ENCODE results near the gene CAMKMT. TPM values are rescaled to one million over a fixed set of nuclear protein-coding genes. Genes with fewer than 3 reads are reported as not detected.

Gene CAMKMT
- total and polyA plus RNA-seq, 2 experiments from 2014 or later = 26.5 to 29.5 TPM

DNA sequence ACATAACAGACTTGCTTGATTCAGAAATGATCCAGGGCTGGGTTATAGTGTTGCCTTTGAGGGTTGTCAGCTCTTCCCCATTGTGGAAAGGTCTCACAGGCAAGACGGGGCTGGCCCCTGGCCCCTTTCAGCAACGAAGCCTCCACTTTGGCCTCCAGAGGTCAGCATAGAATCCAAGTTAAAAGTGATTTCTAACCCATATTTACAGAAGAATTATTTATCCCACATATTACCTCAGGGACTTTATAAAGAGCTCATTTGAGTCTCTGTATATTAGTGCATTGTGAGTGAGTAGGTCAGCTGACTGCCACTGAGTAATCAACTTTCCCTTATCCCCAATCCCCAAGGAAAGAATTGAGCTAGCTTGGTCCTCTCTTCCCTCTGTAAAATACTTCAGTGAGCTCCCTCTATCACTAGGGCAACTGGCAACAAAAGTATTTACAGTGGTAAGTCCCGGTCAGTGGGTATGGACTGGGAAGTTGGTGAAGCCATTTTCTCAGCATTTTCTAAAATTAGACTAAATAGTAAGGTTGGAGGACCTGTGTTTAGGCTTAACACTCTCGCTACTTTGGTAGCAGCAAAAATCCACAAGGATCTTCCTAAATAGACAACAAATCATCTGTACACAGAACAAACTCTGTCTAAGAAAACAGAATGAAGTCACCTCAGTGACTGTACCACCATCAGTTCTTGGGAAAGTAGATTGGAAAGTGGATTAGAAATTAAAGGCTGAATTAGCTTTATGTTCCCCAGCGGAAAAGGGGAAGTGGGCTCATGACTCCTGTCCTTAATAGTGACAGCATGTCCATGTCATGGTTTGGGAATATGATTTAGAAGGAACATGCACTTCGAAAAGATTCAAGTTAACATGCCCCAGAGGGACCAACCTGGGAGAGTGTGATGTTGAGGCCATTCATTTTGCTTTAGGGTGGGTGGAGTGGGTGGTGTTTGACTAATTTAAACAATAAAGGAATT, 408.8 kb downstream of the CAMKMT start:
- Histone ChIP-seq H3F3A (replicated peaks; ENCODE audit: low read depth) (no peaks in the 10 kb centered on the region), H3K27ac (ENCODE audit: low read depth) (no peak overlapping the region), H3K79me2 (replicated peaks; ENCODE audit: insufficient read depth) (no peaks in the 10 kb centered on the region), H3K4me3 (no peak overlapping the region), H3K27me3 (ENCODE audit: insufficient read depth) (peaks cover 39% of the 10 kb centered on the region), H3K4me2 (no peak overlapping the region), H3K9me2 (ENCODE audit: insufficient read depth) (no peaks in the 10 kb centered on the region), H3K4me1 (ENCODE audit: insufficient read depth) (peaks cover 56% of the 10 kb centered on the region), H3K36me3 (ENCODE audit: insufficient read depth) (no peaks in the 10 kb centered on the region), H2AFZ (no peak overlapping the region), H4K20me1 (replicated peaks; ENCODE audit: insufficient read depth) (no peaks in the 10 kb centered on the region)
- ATAC-seq = peak; percentile 36
- peak; percentile 51 for DNase-seq (ENCODE audit: low spot score)
- H3K27ac Mint-ChIP-seq = no peak overlapping the region
- no peak overlapping the region for H3K4me3 Mint-ChIP-seq
- H3K27me3 Mint-ChIP-seq (ENCODE audit: insufficient read depth, low read depth, poor library complexity) = peaks cover 25% of the 10 kb centered on the region
- TF ChIP-seq, protein P1, sequence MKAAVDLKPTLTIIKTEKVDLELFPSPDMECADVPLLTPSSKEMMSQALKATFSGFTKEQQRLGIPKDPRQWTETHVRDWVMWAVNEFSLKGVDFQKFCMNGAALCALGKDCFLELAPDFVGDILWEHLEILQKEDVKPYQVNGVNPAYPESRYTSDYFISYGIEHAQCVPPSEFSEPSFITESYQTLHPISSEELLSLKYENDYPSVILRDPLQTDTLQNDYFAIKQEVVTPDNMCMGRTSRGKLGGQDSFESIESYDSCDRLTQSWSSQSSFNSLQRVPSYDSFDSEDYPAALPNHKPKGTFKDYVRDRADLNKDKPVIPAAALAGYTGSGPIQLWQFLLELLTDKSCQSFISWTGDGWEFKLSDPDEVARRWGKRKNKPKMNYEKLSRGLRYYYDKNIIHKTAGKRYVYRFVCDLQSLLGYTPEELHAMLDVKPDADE (IDR thresholded peaks at IDR 0.05) = no peak
- TF ChIP-seq, protein P2, sequence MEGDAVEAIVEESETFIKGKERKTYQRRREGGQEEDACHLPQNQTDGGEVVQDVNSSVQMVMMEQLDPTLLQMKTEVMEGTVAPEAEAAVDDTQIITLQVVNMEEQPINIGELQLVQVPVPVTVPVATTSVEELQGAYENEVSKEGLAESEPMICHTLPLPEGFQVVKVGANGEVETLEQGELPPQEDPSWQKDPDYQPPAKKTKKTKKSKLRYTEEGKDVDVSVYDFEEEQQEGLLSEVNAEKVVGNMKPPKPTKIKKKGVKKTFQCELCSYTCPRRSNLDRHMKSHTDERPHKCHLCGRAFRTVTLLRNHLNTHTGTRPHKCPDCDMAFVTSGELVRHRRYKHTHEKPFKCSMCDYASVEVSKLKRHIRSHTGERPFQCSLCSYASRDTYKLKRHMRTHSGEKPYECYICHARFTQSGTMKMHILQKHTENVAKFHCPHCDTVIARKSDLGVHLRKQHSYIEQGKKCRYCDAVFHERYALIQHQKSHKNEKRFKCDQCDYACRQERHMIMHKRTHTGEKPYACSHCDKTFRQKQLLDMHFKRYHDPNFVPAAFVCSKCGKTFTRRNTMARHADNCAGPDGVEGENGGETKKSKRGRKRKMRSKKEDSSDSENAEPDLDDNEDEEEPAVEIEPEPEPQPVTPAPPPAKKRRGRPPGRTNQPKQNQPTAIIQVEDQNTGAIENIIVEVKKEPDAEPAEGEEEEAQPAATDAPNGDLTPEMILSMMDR (conservative IDR thresholded peaks at IDR 0.05; ENCODE audit: low read depth in 2 of 2) = peak; percentile 54 to 62
- TF ChIP-seq EZH2phosphoT487 (IDR thresholded peaks at IDR 0.05; ENCODE audit: unreplicated experiment) (no peak), NANOG (IDR thresholded peaks at IDR 0.05; ENCODE audit: borderline replicate concordance) (no peak), ZNF114 (CRISPR knock-in tag; IDR thresholded peaks at IDR 0.05) (no peak)
- peaks cover 63% of the 10 kb centered on the region for H3K4me1 Mint-ChIP-seq
- no peaks in the 10 kb centered on the region for H3K9me3 Mint-ChIP-seq
- H3K36me3 Mint-ChIP-seq (ENCODE audit: low read depth) = no peaks in the 10 kb centered on the region

DNA sequence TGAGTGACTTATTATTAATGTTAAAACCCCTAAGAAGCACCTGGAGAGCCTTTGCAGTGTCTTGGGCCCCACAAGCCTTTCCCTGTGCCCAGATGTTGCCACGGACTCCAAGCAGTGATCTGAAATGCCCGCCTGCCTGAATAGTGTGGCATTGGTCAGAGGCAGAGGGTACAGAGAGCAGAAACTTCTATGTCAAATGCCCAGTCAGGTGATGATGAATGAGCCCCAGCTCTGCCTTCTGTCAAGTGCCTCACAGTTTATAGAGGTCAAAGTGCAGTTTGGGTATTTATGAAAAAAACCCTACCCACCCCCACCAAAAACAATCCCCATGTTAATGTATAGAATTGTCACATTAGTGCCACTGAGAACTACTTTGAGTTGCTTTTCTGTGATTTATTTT, 409.8 kb downstream of the CAMKMT start:
- H3K4me2 ChIP-seq = no peak overlapping the region
- H4K20me1 ChIP-seq (replicated peaks; ENCODE audit: insufficient read depth) = no peaks in the 10 kb centered on the region
- no peaks in the 10 kb centered on the region for H3K9me2 ChIP-seq (ENCODE audit: insufficient read depth)
- H3K36me3 ChIP-seq (ENCODE audit: insufficient read depth) = no peaks in the 10 kb centered on the region
- no peak for DNase-seq (ENCODE audit: low spot score)
- H3K27ac ChIP-seq (ENCODE audit: low read depth) = no peak overlapping the region
- H3F3A ChIP-seq (replicated peaks; ENCODE audit: low read depth) = no peaks in the 10 kb centered on the region
- Mint-ChIP-seq H3K4me1 (peaks cover 73% of the 10 kb centered on the region), H3K36me3 (ENCODE audit: low read depth) (no peaks in the 10 kb centered on the region), H3K27ac (no peak overlapping the region), H3K4me3 (no peak overlapping the region), H3K9me3 (no peaks in the 10 kb centered on the region), H3K27me3 (ENCODE audit: insufficient read depth, low read depth, poor library complexity) (peaks cover 25% of the 10 kb centered on the region)
- no peak overlapping the region for H3K4me3 ChIP-seq
- H3K27me3 ChIP-seq (ENCODE audit: insufficient read depth) = peaks cover 40% of the 10 kb centered on the region
- ATAC-seq = no peak
- H3K4me1 ChIP-seq (ENCODE audit: insufficient read depth) = peaks cover 66% of the 10 kb centered on the region
- no peak overlapping the region for H2AFZ ChIP-seq
- no peaks in the 10 kb centered on the region for H3K79me2 ChIP-seq (replicated peaks; ENCODE audit: insufficient read depth)
- TF ChIP-seq STAT1 (IDR thresholded peaks at IDR 0.05; ENCODE audit: unreplicated experiment) = no peak
- TF ChIP-seq, protein P3, sequence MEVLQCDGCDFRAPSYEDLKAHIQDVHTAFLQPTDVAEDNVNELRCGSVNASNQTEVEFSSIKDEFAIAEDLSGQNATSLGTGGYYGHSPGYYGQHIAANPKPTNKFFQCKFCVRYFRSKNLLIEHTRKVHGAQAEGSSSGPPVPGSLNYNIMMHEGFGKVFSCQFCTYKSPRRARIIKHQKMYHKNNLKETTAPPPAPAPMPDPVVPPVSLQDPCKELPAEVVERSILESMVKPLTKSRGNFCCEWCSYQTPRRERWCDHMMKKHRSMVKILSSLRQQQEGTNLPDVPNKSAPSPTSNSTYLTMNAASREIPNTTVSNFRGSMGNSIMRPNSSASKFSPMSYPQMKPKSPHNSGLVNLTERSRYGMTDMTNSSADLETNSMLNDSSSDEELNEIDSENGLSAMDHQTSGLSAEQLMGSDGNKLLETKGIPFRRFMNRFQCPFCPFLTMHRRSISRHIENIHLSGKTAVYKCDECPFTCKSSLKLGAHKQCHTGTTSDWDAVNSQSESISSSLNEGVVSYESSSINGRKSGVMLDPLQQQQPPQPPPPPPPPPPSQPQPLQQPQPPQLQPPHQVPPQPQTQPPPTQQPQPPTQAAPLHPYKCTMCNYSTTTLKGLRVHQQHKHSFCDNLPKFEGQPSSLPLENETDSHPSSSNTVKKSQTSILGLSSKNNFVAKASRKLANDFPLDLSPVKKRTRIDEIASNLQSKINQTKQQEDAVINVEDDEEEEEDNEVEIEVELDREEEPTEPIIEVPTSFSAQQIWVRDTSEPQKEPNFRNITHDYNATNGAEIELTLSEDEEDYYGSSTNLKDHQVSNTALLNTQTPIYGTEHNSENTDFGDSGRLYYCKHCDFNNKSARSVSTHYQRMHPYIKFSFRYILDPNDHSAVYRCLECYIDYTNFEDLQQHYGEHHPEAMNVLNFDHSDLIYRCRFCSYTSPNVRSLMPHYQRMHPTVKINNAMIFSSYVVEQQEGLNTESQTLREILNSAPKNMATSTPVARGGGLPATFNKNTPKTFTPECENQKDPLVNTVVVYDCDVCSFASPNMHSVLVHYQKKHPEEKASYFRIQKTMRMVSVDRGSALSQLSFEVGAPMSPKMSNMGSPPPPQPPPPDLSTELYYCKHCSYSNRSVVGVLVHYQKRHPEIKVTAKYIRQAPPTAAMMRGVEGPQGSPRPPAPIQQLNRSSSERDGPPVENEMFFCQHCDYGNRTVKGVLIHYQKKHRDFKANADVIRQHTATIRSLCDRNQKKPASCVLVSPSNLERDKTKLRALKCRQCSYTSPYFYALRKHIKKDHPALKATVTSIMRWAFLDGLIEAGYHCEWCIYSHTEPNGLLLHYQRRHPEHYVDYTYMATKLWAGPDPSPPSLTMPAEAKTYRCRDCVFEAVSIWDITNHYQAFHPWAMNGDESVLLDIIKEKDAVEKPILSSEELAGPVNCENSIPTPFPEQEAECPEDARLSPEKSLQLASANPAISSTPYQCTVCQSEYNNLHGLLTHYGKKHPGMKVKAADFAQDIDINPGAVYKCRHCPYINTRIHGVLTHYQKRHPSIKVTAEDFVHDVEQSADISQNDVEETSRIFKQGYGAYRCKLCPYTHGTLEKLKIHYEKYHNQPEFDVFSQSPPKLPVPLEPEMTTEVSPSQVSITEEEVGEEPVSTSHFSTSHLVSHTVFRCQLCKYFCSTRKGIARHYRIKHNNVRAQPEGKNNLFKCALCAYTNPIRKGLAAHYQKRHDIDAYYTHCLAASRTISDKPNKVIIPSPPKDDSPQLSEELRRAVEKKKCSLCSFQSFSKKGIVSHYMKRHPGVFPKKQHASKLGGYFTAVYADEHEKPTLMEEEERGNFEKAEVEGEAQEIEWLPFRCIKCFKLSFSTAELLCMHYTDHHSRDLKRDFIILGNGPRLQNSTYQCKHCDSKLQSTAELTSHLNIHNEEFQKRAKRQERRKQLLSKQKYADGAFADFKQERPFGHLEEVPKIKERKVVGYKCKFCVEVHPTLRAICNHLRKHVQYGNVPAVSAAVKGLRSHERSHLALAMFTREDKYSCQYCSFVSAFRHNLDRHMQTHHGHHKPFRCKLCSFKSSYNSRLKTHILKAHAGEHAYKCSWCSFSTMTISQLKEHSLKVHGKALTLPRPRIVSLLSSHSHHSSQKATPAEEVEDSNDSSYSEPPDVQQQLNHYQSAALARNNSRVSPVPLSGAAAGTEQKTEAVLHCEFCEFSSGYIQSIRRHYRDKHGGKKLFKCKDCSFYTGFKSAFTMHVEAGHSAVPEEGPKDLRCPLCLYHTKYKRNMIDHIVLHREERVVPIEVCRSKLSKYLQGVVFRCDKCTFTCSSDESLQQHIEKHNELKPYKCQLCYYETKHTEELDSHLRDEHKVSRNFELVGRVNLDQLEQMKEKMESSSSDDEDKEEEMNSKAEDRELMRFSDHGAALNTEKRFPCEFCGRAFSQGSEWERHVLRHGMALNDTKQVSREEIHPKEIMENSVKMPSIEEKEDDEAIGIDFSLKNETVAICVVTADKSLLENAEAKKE (CRISPR knock-in tag; IDR thresholded peaks at IDR 0.05) = no peak
- TF ChIP-seq, protein P2 (conservative IDR thresholded peaks at IDR 0.05; ENCODE audit: low read depth in 2 of 2) = no peak
- no peak for TF ChIP-seq ZNF114 (CRISPR knock-in tag; IDR thresholded peaks at IDR 0.05)
- no peak for TF ChIP-seq EZH2 (IDR thresholded peaks at IDR 0.05; ENCODE audit: low read depth, unreplicated experiment)

Data from GM23338 (cell line).